GM23338 (cell line): ENCODE results near the gene ADORA1.

Source experiments
- CREB1 ChIP-seq: fragments of 250-450 bp; sonication (Bioruptor Pico); IDR thresholded peaks from 2 replicates; pipeline ENCODE4 v1.5.0; 2020; ENCODE audit warnings: low read depth, mild to moderate bottlenecking, moderate library complexity
- CTCF ChIP-seq, 2 experiments: fragments of 200-600 bp in 1 of 2; sonication (generic) in 1 of 2; conservative IDR thresholded peaks; 2 replicates each; pipeline versions ENCODE4 v1.5.1 to v1.6.1; 2016 to 2017; ENCODE audit warnings: antibody characterized with exemption in 2 of 2, low read depth in 2 of 2, mild to moderate bottlenecking in 2 of 2, moderate library complexity in 1 of 2
- EZH2 ChIP-seq: fragments of 200-600 bp; sonication (generic); IDR thresholded peaks from one replicate; pipeline ENCODE4 v1.8.0; 2017; ENCODE audit warnings: antibody characterized with exemption, mild to moderate bottlenecking, low read depth; ENCODE audit not compliant: unreplicated experiment
- EZH2phosphoT487 ChIP-seq: fragments of 200-600 bp; sonication (generic); IDR thresholded peaks from one replicate; pipeline ENCODE4 v1.8.1; 2018; ENCODE audit warnings: antibody characterized with exemption; ENCODE audit not compliant: unreplicated experiment
- JUNB ChIP-seq: IDR thresholded peaks from one replicate; pipeline ENCODE4 v1.6.1; 2016; ENCODE audit warnings: antibody characterized with exemption; ENCODE audit not compliant: unreplicated experiment
- POLR2AphosphoS5 ChIP-seq: IDR thresholded peaks from 2 replicates; pipeline ENCODE4 v1.6.1; 2016; ENCODE audit warnings: antibody characterized with exemption, low read depth
- REST ChIP-seq: IDR thresholded peaks from one replicate; pipeline ENCODE4 v1.6.1; 2018; ENCODE audit warnings: antibody characterized with exemption; ENCODE audit not compliant: unreplicated experiment
- STAT1 ChIP-seq: IDR thresholded peaks from one replicate; pipeline ENCODE4 v1.6.1; 2016; ENCODE audit warnings: antibody characterized with exemption; ENCODE audit not compliant: unreplicated experiment
- ZNF114 ChIP-seq: fragments of 250-450 bp; sonication (Bioruptor Pico); IDR thresholded peaks from 2 replicates; pipeline ENCODE4 v1.5.0; 2020; ENCODE audit warnings: mild to moderate bottlenecking, moderate library complexity
- ZNF331 ChIP-seq: fragments of 250-450 bp; sonication (Bioruptor Pico); IDR thresholded peaks from 2 replicates; pipeline ENCODE4 v1.5.0; 2020; ENCODE audit warnings: low read depth, mild to moderate bottlenecking, moderate library complexity

- TF ChIP-seq CTCF (conservative IDR thresholded peaks at IDR 0.05; ENCODE audit: low read depth in 2 of 2) (no peak), ZNF331 (CRISPR knock-in tag) (no peak), ZNF114 (no peak), EZH2phosphoT487 (no peak), EZH2 (no peak), REST (no peak), POLR2AphosphoS5 (no peak), STAT1 (no peak), CREB1 (CRISPR knock-in tag) (no peak), JUNB (no peak)
Observed at GRCh38 chr1:203148579-203148978, 21.1 kb downstream of the ADORA1 start.
